ENCODE data around the gene FAM24B. TPM values are rescaled to one million over a fixed set of nuclear protein-coding genes. Genes with fewer than 3 reads are reported as not detected.

FAM24B gene
- total RNA-seq, 4 donors from 2014 or later, result 1.5 to 4.8 (median 1.9) TPM; not detected in 1

GRCh38 chr10:122802282-122802681 is 77.1 kb downstream of the FAM24B start:
- TF ChIP-seq CTCF (IDR thresholded peaks at IDR 0.05; ENCODE audit: low read depth), result no peak

Other genes with a start within 250 kb of the FAM24B start
- gene C10orf120, start 179.7 kb downstream of the FAM24B start, total RNA-seq, result not detected
- under 1 TPM in 3 of 4 donors, not detected in 1; 0.44 to 0.85 (median 0.49) TPM for gene CUZD1, start 33.7 kb downstream of the FAM24B start, total RNA-seq
- gene FAM24A, start 31.0 kb upstream of the FAM24B start, total RNA-seq, result not detected
- gene C10orf88, start 74.6 kb upstream of the FAM24B start, total RNA-seq, result 10 to 100 TPM in 1 of 4 donors, 1 to 10 TPM in 3; 4.3 to 10.8 (median 7.0) TPM
- gene PSTK, start 100.8 kb upstream of the FAM24B start, total RNA-seq, result 1 to 10 TPM; 2.4 to 6.2 (median 3.0) TPM
- gene IKZF5, start 129.2 kb upstream of the FAM24B start, total RNA-seq, result 10 to 100 TPM; 10.4 to 16.0 (median 14.0) TPM
- gene ACADSB, start 129.4 kb upstream of the FAM24B start, total RNA-seq, result 10 to 100 TPM; 15.6 to 25.6 (median 19.6) TPM